NCI-H187 treated with DMSO at 0.1 percent for 48 hours (cell line): Measurements from ENCODE around the gene ZNF439.
"Not testable (repeated sequence)": the region's sequence is repeated elsewhere in the genome, so short reads cannot be mapped to it uniquely, and the experiment has no call there.

Source experiments
- DNase-seq: peaks from one replicate; lab custom pipeline; 2025; lab: John Stamatoyannopoulos, UW

ZNF439 gene

DNA sequence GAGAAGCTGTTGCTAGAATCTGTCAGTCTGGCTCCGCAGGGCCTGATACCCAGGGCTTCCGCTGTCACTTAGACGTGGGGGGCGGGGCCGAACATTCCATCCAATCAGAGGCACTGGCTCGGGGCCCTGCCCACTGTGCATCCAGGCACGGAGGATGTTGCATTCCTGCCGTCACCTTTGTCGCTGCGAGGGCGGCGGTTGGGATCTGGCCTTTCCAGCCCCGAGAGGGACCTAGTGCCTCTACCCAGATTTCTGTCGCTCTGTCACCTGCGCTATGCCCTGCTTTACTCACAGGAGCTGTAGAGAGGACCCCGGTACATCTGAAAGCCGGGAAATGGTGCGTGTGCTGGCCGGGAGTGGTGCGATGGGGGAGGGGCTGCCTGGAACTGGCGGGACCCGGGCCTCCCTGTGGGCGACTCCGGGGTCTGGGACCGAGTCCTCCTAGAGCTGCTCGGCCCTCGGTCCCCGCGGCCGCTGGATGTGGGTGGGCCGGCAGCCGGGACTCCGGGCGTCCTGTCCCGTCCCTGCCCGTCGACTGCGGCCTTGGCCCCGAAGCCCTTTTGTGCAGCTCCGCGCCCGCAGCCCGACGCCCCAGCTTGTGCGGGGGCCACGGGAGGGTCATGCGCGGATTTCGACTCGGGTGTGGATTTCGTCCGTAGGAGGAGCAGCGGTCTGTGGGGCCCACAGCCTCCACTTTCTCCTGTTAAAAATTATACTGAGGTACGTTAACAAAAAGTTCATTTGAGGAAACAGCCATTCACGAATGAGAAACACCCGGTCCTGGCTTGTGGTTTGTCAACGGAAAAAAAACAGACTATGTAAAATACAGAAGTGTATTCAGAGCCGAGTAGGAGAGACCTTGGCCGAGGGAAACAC, at the start of gene ZNF439:
ZNF439 (plus strand) TSS at position 133 of the 876 bp plus-strand sequence; CDS start at position 275, 142 bp downstream.
- peak; percentile 14 for DNase-seq

DNA sequence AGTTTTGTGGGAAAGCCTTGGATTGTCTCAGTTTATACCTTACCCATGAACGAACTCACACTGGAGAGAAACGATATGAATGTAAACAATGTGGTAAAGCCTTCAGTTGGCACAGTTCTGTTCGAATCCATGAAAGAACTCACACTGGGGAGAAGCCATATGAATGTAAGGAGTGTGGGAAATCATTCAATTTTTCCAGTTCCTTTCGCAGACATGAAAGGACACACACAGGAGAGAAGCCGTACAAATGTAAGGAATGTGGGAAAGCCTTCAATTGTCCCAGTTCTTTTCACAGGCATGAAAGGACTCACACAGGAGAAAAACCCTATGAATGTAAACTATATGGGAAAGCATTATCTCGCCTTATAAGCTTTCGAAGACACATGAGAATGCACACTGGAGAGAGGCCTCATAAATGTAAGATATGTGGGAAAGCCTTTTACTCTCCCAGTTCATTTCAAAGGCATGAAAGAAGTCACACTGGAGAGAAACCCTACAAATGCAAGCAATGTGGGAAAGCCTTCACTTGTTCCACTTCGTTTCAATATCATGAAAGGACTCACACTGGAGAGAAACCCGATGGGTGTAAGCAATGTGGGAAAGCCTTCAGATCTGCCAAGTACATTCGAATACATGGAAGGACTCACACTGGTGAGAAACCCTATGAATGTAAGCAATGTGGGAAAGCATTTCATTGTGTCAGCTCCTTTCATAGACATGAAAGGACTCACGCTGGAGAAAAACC, 42.0 kb upstream of the ZNF439 start:
- DNase-seq, result no peak

DNA sequence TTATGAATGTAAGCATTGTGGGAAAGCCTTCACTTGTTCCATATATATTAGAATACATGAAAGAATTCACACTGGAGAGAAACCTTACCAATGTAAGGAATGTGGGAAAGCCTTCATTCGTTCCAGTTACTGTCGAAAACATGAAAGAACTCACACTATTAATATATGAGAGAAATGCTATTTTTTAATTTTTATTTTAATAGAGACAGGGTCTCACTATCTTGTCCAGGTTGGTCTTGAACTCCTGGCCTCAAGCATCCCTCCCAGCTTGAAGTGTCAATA, 41.5 kb upstream of the ZNF439 start:
- DNase-seq, result no peak

DNA sequence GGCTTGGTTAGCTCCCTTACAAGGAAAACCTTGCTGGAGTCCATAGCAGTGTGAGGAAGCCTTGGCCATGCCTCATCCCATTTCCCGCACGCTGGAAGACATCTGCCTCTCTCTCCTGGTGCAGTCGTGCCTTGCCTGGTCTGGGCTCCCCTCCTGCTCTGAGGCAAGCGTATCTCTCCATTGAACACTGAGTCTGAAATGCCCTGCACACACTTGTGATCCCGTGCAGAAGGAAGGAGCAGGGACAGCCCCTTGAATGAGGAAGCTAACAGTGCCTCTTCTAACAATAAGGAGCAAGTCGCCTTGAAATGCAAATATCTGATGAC, 34.9 kb upstream of the ZNF439 start:
- no peak for DNase-seq

DNA sequence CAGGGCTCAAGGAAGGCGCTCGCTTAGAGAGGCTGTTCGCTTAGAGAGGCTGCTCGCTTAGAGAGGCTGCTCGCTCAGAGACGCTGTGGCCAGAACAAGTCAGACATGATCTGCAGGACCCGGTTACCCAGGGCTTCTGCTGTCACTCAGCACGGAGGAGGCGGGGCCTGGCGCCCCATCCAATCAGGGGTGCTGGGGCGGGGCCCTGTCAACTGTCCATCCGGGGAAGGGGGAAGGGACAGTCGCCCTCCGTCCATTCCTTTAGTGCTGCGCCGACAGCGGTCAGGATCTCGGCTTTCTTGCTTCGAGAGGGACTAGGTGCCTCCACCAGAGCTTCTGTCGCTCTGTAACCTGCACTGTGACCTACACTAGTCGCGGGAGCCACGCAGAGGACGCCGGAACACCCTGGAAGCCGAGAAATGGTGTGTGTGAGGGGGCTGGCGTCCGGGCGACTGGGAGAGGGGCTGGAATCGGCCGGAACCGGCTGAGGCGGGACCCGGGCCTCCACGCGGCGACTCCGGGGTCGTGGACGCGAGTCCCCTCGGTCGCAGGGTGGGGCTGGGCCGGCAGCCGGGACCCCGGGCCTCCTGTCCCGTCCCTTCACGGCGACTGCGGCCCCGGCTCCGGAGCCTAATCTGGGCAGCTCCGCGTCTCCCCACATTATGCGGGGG, 34.4 kb upstream of the ZNF439 start, which contains the start of gene ZNF440:
ZNF440 (plus strand) TSS at position 245 of the 671 bp plus-strand sequence; CDS start at position 420, 175 bp downstream.
- DNase-seq, result peak; percentile 41

DNA sequence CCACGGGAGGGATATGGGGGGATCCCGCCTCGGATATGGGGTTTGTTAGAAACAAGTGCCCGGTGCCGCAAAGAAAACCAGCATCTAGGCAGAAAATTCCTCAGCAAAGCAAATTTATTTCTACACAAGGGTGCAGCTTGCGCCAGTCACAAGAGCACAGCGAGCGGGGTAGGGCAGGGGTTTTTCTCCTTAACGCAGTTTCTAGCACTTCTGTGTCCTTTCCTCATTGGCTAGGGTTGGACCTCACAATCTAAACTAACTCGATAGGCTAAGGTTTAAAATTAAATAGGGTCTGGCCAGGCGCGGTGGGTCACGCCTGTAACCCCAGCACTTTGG, 33.9 kb upstream of the ZNF439 start:
- no peak for DNase-seq

DNA sequence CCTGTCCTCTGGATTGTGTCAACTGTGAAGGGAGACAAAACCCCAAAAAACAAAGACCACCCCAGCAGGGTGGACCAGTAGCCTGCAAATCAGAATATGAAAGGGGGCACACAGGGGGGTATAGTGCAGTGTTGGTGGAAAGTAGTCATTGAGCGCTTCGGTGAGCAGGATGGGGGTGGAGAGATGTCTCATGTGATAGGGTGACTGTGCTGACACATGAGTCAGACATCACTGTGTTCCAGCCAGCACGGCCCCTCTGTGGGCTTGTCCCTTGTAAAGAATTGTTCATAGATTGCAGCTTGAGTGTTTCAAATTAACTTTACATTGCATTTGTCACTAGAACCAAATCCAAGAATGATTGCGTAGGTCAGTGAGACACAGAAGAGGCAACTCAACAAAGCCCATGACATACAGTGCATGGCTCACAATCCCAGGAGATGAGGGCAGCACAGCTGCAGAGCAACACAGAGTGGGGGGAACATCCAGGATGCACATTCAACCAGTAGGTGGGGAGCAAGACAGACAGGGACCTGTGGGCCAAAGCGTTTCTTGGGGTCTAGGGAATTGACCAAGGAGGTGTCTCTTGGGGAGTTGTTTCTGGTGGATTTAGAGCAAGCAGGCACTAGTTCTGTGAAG, 26.9 kb upstream of the ZNF439 start:
- no peak for DNase-seq

DNA sequence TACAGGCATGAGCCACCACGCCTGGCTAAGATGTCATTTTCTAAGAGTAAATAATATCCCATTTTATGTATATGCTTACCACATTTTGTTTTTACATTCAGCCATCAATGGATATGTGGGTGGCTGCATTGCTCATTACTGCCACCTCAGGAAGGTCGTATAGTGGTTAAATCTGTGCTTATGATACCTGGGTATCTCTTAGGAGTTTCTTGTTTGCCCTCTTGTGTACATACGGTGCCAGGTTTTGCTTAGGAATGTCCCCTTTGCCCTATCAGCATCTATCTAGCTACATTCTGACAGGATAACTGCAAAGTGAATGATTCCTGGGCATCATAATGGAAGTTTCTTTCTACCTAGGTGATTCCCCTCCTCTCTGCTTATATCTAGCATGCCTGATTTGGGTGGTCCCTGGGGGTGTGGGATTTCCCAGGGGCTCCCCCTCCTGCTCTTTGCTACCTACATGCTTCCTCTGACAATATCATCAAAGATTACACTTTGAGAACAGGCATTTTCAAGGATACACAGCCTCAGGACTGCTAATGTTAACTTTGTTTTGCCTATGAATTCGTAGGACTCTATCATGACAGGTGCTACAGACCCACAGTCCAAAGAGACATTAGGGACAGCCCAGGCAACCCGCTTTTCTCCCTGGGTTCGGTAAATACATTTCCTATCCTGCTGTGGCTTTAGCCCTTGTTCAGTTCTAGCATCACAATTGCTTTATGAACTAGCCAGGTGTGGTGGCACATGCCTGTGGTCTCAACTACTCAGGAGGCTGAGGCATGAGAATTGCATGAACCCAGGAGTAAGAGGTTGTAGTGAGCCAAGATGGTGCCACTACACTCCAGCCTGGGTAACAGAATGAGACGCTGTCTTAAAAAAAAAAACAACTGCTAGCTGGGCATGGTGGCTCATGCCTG, 19.3 kb upstream of the ZNF439 start:
- DNase-seq, result not testable (repeated sequence)

DNA sequence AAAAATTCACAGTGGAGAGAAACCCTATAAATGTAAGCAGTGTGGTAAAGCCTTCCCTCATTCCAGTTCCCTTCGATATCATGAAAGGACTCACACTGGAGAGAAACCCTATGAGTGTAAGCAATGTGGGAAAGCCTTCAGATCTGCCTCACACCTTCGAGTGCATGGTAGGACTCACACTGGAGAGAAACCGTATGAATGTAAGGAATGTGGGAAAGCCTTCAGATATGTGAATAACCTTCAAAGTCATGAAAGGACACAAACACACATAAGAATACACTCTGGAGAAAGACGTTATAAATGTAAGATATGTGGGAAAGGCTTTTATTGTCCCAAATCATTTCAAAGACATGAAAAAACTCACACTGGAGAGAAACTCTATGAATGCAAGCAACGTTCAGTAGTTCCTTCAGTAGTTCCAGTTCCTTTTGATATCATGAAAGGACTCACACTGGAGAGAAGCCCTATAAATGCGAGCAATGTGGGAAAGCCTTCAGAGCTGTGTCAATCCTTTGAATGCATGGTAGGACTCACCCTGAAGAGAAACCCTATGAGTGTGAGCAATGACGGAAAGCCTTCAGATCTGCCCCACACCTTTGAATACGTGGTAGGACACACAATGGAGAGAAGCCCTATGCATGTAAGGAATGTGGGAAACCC, 16.1 kb upstream of the ZNF439 start:
- no peak for DNase-seq

DNA sequence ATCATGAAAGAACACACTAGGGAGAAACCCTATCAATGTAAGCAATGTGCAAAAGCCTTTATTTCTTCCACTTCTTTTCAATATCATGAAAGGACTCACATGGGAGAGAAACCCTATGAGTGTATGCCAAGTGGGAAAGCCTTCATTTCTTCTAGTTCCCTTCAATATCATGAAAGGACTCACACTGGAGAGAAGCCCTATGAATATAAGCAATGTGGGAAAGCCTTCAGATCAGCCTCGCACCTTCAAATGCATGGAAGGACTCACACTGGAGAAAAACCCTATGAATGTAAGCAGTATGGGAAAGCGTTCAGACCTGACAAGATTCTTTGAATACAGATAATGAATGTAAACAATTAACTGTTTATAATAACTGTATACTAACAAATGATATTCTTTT, 15.0 kb upstream of the ZNF439 start:
- no peak for DNase-seq

DNA sequence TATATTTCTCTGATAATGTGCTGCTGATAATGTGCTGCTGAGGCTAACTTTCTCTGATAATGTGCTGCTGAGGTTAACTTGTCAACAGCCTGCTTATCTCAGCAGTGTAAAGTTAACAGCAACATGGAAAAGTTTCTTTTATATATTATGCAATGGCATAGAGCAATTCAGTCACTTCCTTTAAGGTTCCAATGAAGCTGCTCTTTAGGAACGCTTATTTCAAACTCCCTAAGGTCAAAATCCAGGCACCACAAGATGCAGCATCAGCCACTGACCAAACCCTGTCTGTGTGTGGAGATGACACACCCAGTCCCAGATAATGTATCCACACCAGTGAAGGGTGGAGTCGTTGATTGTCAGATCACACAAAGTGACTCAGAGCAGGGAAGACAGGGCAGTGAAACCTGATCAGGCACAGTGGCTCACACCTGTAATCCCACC, 12.9 kb upstream of the ZNF439 start:
- not testable (repeated sequence) for DNase-seq

DNA sequence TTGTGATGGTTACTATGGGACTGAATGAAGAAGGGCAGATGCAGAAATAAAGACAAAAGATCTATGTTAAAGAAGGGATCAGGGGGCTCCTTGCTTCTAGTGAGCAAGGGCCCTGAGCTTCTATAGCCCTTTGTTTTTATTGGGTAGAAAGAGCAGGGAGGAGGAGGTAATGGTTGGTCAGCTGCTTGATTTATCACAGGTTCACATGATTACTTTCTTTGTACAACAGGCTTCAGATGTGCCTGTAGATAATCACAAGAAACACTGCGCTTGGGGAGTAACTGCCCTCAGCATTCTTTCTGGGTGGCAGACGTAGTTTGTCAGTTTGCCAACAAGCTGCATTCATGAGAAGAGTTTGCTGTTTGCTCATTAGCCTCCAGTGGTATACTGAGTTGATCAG, 4.8 kb upstream of the ZNF439 start:
- no peak for DNase-seq

DNA sequence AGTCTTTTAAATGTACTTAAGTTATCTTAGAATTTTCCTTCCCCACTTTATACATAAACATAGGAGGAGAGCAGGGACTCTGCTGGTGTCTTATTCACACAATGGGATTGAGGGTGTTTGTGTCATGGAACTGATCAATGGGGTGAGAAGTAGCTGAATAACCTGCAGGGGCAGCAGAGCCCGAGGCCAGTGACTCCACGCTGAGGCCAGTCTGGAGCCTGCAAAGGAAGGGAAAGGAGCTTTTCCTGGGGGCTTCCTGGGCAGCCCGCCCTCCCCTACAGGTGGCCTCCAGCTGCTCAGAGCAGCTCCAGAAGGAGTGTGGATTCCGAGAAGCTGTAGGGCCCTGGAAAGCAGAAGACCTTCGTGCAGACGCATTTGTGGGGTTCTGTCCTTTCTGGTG, 911 bp upstream of the ZNF439 start:
- DNase-seq, result not testable (repeated sequence)

DNA sequence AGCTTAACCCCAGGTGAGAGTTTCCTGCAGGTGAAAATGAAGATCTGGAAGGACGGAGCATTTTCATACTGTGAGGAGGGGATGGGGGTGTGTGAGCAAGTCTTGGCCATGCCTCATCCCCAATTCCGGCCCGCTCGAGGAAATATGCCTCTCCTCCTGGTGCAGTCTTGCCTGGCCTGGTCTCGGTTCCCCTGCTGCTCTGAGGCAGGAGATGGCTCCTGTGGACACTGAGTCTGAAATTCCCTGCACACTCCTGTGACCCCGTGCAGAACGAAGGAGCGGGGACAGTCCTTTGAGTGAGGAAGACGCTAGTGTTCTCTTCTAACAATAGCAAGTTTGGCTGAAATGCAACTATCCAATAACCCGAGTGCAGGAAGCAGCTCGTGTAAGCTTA, 329 bp upstream of the ZNF439 start:
- no peak for DNase-seq

DNA sequence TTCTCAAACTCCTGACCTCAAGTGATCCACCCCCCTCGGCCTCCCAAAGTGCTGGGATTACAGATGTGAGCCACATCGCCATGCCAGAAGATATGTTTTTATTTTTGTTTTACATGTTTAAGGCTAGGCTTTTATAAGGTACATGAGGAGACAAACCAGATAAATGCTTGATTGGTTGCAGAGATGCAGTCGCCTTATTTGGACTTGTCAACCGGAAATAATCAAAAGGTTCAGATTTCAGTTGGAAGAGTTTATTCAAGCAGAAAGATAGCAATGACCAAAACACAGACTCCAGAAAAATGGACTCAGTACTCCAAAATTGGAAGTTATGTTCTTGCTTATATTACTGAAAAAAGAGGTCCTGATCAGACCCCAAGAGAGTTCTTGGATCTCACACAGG, 1.8 kb downstream of the ZNF439 start:
- DNase-seq, result not testable (repeated sequence)

DNA sequence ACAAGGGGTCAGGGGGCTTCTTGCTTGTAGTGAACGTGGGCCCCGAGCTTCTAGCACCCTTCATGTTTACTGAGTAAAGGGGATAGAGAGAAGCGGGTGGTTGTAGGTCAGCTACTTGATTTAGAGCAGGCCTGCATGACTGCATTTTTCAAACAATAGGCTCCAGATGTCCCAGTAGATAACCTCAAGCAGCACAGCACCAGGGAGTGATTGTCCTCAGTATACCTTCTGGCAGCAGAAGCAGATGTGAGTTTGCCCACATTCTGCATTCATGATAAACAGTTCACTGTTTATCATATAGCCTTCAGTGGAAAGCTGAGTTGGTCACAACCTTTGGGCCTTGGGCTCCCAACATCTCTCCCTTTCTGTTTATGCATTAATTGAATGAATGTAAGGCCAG, 4.8 kb downstream of the ZNF439 start:
- DNase-seq, result no peak

DNA sequence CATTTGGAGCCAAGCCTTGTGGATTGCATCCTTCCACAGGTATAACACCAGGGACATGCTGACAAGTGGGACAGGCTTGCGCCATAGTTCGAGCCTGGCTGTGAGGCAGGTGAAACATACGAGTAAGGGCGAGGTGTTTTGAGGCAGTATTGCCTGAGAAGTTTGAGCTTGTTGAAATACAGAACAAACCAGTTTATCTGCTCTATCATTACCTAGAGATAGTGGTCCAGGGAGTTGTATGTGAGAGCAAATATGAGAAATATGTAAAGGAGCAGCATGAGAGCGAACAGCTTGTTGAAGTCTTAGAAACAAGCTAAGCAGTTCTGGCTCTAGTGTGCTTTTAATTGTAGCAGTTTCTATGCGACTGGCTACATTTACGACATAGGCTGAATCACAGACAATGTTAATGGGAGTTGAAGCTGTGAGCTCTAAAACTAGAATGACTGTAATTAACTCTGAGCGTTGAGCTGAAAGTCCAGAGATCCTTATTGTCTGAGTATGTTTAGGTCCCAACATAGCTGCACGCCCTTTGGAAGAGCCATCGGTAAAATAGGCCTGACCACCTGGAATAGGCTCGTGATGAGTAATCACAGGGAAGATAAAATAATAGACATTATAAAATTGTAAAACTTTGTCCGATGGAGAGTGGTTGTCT, 8.2 kb downstream of the ZNF439 start:
- DNase-seq, result no peak

DNA sequence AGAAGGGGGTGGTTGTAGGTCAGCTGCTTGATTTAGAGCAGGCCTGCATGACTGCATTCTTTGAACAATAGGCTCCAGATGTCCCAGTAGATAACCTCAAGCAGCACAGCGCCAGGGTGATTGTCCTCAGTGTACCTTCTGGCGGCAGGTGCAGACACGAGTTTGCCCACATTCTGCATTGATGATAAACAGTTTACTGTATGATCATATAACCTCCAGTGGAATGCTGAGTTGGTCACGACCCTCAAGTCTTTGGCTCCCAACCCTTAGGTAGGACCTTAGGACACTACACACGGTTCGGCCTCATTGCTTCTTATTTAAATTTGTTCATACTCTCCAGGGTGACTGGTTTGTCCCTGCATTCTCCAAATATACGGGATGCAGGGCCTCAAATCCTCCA, 12.2 kb downstream of the ZNF439 start:
- no peak for DNase-seq

DNA sequence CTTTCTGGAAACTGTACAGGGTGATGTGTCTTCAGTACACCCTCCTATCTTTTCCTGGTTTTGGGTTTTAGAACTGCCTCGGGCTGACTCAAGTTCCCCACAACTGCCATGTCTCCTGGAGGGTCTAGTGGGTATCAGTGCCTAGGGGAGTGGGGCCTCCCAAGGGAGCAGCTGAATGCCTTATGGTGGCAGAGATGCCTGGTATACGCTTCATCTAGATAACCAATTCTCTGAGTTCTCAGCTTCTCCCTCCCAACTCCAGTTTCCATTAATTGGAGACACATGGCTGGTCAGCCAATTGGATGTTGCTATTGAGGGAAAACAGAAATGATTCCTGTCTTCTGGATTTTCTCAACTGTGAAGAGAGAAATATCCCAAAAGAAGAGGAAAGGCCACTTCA, 12.8 kb downstream of the ZNF439 start:
- DNase-seq, result no peak

DNA sequence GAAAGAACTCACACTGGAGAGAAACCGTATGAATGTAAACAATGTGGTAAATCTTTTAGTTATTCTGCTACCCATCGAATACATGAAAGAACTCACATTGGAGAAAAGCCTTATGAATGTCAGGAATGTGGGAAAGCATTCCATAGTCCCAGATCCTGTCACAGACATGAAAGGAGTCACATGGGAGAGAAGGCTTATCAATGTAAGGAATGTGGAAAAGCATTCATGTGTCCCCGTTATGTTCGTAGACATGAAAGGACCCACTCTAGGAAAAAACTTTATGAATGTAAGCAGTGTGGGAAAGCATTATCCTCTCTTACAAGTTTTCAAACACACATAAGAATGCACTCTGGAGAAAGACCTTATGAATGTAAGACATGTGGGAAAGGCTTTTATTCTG, 19.2 kb downstream of the ZNF439 start:
- DNase-seq, result not testable (repeated sequence)
